Measurements from ENCODE around the gene USP20.
A peak's percentile ranks its signal among the peaks of the same experiment; 100 is the strongest.

USP20 gene

GRCh38 chr9:129919841-129920240 lies 84.6 kb downstream of the USP20 start:
- no peak for DNase-seq (ENCODE audit: low spot score)

- DNase-seq (ENCODE audit: low spot score), result no peak
Observed at GRCh38 chr9:129921905-129922304, 86.6 kb downstream of the USP20 start.

- DNase-seq (ENCODE audit: low spot score), result peak; percentile 17
Observed at GRCh38 chr9:129923589-129923988, 88.3 kb downstream of the USP20 start.

GRCh38 chr9:129929496-129930125 lies 94.4 kb downstream of the USP20 start:
- peak; percentile 37 for DNase-seq (ENCODE audit: low spot score)

GRCh38 chr9:129930743-129931142 lies 95.5 kb downstream of the USP20 start:
- no peak for DNase-seq (ENCODE audit: low spot score)

All from COLO829 (cell line).